Measurements from ENCODE around the gene ITPR3.

GRCh38 chr6:33589392-33589730, 31.8 kb upstream of the ITPR3 start:
- TF ChIP-seq POLR2A (IDR thresholded peaks at IDR 0.05), result no peak
- no peak for TF ChIP-seq CTCF (IDR thresholded peaks at IDR 0.05)
- no peak for TF ChIP-seq EP300 (IDR thresholded peaks at IDR 0.05)
